Inflammatory macrophage (primary cell): ENCODE measurements around the gene ARMC9.
"Not testable (repeated sequence)": the region's sequence is repeated elsewhere in the genome, so short reads cannot be mapped to it uniquely, and the experiment has no call there.

Experiments
- DNase-seq, 2 donors: peaks; one replicate each; pipeline ENCODE4 v3.0.0-alpha.2; 2020 to 2022

Gene ARMC9

DNA sequence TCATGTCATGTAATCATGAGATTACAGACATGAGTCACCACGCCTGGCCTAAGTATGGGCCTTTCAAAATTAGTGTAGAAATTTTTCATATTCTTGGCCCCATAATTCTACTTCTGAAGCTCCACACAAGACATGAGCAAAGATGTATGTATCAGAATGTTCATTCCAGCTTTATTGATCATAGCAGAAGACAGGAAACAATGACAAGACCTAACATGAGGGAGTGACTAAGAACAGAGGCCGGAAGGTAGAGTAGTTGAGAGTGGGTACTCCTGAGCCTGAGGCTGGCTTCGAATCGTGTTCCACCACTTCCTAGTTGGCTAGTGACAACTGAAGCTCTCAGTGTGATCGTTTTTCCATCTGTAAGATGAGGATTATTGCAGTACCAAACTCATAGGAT is 89.3 kb downstream of the ARMC9 start:
- DNase-seq, result no peak

DNA sequence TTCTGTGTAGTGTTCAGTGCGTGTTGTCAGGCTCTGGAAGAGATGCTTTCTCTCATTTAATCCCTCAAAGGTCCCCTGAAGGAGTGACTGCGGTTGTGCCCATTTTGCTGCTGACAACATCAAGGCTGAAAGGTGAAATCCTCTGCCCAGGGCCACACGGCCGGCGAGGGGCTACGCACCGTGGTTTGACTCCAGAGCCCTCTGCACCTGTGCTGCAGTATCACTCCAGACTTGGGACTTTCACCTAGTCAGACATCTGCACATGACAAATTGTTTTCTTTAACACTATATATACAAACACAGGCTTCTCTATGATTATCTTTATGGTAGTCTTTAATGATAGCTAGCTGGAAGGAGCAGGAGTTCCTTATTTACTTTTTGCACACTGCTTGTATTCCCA is 90.2 kb downstream of the ARMC9 start:
- DNase-seq, result no peak

DNA sequence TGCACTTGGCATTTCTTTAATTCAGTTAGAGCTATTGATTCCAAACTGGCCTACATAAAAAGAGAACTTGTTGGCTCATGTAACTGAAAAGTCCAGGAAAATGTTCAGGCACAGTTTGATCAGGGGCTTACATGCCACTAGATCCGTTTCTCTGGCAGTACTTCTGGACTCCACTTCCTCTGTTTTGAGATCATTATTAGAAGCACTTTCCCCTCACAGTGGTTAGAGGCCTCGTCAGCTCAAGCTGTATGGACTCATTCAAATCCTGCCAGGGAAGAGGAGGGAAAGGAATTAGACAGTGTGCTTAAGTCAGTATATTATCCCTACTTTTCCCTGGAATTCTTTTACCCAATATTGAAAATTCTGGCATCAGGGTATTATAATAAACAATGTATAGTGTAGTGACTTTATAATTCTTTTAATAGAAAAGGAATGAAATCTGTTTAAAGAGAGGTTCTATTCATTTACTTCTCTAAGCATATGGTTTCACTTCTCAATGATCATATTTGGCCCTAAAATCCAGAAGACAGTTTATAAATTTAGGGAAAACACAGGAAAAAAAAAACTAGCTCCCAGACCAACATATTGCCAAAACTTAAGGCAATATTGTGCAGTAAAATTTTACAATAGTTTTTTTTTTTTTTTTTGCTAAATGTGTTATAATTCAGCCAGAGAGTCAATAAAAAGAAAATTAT is 92.0 kb downstream of the ARMC9 start:
- peak; percentile 22 for DNase-seq

DNA sequence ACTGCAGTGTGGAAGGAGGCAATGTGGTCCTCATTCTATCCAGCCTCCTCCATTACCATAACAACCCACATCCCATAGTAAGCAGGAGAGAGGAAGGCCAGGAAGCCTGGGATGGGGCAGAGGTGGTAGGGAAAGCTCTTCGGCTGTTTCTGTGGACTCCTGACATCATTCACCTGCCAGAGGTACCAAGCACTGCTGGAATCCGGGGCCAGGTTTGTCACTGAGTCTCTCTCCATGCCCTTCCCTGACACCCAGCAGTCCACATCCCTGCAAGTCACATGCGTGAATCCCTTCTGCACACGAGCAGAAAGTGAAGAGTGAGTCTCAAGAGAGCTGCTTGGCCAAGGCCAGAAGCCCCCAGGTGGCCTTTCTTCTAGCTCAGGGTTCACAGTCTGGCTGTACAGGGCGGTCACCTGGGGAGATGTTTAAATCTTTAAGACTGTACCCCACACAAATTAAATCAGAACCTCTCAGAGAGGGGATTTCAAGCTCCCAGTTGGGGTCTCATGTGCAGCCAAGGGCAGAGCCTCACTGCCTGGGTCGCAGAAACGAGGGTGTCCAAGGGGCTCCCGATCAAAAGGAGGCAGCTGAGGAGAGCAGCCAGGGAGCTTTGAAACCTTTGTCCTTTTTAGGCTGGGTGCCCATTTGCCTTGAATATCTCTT is 94.2 kb downstream of the ARMC9 start:
- no peak for DNase-seq

DNA sequence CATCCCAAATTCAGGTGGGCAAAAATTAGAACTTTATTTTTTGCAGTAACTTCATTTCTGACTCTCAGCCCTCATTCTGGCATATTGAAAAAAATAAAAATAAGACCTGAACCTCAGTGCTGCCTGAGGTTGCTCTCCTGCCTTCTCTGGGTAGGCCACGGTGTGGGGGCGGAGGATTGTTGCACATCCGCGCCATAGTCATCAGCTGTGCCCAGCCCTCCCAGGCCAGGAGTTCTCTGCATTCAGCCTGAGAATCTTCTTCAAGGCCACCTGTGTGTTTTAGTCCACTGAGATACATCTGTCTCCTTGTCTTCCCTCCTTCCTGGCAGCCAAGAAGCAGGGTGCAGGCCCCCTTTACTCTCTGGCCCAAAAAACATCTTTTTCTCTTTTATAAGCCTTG is 94.7 kb downstream of the ARMC9 start:
- DNase-seq, result peak in 1 of 2 donors; percentile 42

DNA sequence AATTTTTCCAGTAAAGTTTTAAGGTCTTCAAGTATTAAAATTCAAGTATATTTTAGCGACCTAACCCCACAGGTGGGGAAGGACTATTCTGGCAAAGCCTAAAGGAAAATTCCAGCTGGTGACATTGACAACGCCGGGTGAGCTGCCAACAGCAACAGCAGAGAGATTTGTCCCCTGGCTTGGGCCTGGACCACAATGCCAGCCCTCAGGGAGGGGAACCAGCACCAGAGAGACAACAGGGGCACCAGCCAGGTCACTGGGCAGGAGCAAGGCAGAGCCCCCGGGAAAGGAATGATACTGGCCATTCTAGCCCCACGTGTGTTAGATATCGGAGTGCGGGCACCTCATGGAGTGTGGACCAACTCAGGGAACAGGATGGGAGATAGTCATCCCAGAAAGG is 95.7 kb downstream of the ARMC9 start:
- no peak for DNase-seq

DNA sequence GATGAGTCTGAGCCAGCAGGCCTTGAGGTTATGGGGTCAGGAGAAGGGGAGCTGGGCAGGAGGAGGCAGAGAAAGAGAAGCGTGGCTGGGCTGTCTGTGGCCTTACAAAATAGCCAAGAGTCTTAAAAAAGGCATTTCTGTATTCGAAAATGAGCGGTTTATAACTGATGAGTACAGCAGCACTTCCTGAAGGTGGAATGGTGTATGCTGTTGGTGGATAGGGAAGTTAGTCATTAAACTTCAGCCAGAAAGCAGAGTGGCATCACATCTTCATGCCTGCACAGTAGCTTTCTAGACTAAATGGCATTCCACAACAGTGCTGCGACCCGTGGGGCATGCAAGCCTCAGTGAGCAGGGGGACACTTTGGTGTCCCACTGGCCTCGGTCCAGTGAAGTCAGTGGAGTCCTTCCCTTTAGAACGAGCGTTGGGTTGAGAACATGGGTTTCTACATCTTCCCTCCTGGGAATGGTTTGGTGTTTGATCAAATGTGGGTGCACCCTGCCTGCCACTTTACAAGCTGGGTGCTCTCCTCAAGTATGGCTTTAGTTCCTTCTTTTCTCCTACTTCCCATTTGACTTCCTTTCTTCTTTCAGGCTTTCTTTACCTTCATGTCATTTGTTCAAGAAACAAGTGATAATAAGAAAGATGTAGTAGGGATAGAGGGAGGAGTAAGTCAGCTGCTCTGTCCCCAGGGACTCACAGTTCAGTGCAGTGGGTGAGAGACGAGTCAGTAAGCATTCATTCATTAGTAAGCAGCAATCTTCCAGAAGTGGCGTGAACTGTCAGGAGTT is 96.3 kb downstream of the ARMC9 start:
- peak; percentile 44 to 51 for DNase-seq

DNA sequence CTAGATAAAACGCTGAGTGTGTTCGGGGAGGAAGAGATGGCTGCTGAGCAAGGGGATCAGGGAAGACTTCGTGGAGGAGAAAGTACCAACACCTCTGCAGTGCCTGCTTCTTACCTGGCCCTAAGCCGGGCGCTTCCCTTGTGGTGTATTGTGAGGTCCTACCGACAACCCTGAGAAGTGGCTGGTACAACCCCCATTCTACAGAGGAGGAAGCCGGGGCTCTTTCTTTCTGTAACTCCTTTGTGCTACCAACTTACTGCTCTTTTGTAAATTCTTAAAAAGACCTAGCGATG is 96.9 kb downstream of the ARMC9 start:
- DNase-seq, result no peak

DNA sequence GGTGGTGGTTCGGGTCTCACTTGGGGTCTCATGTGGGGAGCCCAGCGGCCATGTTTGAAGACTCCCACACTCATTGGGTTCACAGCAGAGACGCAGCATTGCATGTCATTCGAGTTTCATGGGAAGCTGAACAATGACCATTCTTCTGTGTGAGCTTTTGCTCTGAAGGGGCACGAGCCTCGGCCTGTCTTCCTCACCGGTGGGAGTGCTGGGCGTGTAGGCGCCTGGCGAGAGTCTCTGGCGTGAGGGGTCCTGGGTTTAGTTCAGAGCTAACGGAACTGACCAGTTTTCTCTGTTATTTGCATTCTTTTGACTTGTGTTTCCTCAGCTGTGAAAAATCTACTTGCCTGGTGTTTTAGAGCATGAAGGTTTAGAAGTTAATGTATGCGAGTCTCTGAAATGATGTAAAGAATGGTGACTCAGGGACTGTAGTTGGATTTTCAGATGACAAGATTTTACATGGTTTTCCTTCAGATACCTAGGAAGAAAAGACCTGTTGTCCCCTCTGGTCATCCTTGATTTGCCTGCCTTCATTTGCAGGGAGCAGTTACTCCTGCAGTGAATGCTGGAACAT is 98.1 kb downstream of the ARMC9 start:
- no peak for DNase-seq

DNA sequence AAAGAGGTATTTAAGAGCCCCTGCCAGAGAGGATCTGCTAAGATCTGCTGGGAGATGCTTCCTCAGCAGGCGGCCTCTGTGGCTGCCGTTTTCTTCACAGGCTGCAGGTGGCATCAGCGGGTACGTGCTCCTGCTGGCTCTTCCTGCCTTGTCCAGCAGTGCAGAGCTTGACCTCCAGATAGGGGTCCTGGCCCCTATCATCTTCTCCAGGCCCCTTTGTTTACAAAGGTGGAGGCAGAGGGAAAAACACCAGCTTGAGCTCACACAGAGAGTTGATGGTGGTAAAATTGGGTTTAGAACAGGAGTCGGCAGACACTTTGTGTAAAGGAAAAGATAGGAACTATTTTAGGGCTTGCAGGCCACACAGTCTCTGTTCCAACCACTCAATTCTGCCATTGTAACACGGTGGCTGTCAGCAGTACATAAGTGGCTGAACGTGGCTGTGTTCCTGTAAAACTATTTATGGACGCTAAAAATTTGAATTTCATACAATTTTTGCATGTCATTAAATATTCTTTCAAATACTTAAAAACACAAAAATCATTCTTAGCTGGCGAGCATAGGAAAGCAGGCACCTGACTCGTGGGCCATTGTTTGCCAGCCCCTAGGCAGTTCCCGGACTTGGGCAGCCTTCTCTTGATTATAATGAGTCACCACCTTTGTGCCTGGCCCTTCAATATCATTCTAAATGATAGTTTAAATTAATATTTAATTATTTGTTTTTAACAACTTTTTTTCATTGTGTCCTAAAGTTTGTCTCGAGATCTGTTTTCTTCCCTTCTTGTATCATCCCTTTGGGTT is 98.9 kb downstream of the ARMC9 start:
- DNase-seq, result peak; percentile 75 to 78

DNA sequence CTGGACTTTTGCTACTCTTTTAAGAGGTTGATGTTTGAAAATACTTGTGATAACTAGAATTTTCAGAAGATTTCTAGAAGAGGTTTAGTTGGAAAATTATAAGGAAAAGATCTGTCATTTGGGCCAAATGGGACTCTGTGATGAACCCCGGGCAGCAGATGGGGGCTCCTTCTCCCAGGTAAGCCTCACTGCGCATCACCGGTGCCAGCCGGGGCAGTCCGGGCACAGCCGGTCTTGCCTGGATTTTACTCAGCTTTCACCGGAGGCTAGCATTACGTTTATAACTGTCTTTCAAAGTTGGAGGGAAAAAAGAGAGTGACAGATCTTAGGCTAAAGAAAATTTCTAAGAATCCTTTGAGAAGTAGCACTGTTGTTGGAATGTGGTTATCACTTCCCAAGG is 99.7 kb downstream of the ARMC9 start:
- no peak for DNase-seq

DNA sequence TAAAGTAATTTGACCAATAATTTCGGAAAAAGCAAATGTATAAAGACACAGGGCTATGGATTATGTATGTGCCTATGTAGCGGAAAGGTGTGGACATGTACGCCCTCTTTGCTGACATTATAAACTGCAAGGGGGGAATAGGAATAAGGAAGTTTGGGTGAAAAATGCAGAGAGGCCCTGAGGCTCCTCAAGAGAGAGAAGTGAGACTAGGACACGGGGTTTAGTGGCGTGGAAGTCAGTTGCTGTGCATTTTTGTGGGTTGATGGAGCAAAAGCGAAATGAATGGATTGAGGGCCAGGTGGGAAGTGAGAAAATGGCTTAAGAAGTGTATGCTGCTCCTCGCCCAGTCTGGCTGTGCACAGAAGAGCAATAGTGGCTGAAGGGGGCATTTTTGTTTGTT is 100.8 kb downstream of the ARMC9 start:
- peak; percentile 68 to 80 for DNase-seq

DNA sequence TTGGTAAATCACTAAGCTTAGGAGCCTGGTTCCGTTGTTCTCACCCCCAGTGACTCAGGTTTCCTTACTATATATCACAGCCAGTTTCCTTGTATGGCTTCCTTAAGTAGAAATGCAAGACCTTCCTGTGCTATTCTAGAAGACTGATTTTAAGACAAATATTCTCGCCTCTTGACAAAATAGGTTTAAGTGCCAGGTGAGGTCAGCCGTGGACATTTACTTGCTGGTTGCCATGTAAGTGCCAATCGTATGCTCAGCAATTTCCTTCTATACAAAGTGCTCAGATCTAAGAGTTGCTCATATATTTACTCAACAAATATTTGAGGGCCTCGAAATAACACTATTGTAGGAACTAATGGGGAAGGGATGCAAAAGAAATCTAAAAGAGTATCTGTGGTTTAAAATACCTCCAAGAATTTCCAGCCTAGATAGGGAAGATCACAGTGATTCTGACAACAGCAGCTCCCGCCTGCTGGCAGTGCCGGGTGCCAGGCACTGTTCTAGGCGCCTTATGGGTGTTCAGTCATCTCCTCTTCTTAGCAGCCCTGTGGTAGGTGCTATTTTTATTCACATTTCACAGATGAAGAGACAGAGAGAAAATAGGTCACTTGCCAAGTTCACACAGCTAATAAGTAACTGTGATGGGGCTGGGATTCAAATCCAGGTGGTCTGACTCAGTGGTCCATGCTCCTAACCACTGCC is 101.7 kb downstream of the ARMC9 start:
- peak; percentile 52 to 54 for DNase-seq

DNA sequence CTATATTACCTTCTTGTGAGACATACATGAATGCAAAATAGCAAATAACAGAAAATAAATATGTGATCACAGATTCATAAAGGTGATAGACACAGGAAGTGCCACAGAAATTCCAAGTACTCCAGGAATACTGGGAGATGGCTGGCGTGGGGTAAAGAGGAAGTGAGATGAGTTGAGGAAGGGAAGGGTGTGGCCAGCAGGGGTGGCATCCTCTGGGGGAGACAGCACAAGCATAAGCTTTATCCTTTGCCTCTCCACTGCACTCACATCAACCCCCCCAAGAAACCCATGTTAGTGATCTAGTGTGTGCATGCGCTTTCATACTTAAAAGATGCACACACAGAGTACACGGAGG is 102.3 kb downstream of the ARMC9 start:
- DNase-seq, result peak in 1 of 2 donors; percentile 27

DNA sequence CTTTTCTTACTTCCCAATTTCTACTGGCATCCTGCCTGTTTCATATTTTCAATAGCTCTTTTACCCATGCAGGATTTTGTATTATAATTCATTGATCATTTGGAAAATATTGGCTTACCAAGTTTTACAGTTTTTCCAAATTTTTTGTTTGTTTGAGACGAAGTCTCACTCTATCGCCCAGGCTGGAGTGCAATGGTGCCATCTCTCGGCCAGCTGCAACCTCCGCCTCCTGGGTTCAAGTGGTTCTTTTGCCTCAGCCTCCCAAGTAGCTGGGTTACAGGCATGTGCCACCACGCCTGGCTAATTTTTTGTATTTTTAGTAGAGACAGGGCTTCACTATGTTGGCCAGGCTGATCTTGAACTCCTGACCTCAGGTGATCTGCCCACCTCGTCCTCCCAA is 105.8 kb downstream of the ARMC9 start:
- DNase-seq, result not testable (repeated sequence)

DNA sequence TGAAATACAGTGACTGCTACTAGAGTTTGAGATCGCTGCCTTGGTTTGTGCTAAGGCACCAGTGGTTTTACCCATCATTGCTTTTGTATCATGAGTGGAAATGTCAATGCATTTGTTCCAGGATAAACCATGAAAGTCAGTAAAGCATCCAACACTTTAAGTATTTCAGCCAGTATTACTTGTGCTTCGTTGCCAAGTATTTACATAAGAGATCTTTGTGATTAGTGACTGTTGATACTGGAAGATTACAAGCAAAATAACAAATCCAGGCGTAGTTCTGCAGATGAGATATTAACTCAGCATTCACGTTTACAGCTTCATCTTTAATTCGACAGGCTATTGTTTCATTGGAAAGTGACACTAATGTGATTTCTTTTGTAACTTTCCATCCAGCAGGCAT is 106.8 kb downstream of the ARMC9 start:
- no peak for DNase-seq

DNA sequence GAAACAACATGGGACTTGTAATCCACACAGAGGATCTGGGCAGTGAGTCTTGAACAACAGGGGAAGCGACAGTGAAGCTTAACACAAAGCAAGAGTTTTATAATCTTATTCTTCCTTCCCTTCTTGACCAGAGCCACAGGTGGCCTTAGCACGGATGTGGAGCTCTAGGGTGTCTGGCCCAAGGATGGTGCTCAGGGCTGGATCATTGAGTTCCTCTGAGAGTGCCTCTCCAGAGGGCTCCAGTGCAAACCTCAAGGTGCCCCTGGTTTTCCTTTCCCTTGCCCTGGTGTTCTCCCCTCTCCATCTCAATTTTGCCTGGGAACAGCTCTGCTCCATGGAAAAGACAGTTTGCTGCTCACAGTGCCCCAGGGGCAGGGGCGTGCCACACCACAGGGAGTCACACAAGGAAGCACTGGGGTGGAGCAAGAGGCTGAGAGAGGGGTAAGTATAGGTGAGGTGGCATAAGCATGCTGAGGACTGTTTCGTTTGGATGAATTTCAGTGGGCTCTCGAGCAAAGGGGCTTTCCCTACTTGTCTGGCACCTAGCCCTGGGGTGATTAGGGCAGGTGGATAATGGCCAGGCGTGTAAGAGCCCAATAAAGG is 108.5 kb downstream of the ARMC9 start:
- no peak for DNase-seq

DNA sequence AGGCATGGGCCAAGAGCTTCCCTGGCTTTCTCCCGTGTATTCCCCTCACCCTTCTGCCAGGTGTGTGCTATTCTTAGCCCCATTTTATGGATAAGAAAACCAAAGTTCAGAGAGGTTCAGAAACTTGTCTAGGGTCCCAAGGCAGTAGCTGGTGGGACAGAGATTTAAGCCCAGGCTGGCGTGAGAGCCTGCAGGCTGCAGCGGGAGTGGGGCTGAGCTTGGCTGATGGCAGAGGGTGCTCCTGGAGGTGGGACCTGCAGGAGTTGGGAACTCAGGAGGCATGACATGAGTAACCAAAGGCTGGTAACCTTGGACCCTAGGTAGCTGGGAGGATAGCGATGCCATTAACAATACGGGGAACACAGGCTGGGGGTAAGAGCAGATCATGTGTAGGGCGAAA is 109.8 kb downstream of the ARMC9 start:
- no peak for DNase-seq

DNA sequence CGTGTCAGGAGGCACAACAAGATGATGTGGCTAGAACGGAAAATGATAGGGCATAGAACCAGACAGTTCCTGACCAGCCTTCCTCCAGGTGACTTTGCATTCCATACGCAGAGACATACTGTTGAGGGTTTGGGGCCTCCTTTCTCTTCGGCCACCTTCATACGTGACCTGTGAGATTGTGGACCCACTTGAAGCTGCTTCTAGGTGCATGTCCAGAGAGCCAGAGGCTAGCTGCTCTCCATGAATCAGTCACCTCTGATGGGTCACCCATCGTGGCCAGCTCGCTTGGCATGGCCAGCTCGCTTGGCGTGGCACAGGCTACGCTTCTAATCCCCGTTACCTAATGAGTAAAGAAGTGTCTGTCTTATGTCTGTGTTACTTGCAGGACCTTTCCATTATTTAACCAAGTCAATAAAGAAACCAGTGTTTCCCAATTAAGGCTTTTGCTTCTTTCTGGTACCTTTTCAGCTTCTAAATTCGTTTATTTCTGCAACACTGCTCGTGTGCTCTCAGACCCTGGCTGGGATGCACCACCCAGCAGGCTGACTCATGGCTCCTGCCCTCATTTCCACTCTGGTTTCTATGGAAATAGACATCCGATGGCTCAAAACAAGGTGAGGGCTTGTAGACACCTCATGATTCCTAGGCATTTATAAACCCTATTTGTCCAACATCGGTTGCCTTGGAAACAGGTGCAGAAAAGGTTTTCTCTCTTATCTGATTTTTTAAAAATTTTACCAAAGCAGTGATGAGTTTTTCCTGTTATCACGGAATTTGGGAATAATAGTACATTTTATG is 110.4 kb downstream of the ARMC9 start:
- no peak for DNase-seq

DNA sequence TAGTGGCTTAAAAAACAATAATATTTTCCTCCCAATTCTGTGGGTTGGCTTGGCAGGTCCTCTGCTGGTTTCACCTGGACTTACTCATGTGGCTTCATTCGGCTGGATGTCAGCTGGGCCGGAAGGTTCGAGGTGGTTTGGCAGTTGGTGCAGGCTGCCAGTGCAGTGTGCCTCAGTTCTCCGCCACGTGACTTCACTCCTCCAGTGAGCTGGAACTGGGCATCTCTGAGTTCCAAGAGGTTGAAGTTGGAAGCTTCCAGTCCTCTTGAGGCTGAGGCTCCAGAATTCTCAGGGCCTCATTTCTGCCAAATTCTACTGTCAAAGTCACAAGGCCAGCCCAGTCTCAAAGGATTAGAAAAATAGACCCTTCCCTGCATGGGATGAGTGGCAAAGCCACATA is 113.6 kb downstream of the ARMC9 start:
- DNase-seq, result no peak

DNA sequence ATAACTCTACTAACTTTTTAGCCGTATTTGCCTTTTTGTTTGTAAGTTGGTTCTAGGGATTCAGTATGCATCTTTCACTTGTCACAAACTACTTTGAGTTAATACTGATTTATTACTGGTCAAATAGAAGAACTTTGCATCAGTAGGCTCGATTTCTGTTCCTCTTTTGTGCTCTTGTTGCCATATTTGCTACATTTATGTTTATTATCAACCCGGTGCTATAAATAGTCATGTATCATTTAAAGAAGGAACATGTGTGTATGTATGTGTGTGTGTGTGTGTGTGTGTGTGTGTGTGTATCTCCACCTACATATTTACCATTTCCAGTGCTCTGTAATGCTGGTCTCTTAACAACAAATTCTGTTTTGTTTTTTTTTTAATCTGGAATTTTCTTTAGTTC is 117.5 kb downstream of the ARMC9 start:
- peak; percentile 73 to 89 for DNase-seq
